Colonic mucosa (tissue), 4 donors: ENCODE results near the gene ZFP69. TPM values are rescaled to one million over a fixed set of nuclear protein-coding genes. Genes with fewer than 3 reads are reported as not detected.

Experiments used
- DNase-seq: peaks from one replicate; pipeline ENCODE4 v3.0.0-alpha.2; 2020
- H3K27ac ChIP-seq: fragments of 200-600 bp; one replicate; pipeline ENCODE4 v1.8.0; 2021
- H3K27me3 ChIP-seq: fragments of 200-600 bp; one replicate; pipeline ENCODE4 v1.8.0; 2021
- H3K36me3 ChIP-seq: fragments of 200-600 bp; one replicate; pipeline ENCODE4 v1.8.0; 2021
- H3K4me1 ChIP-seq: fragments of 200-600 bp; one replicate; pipeline ENCODE4 v1.8.0; 2021; ENCODE audit warnings: mild to moderate bottlenecking
- H3K4me3 ChIP-seq: fragments of 200-600 bp; one replicate; pipeline ENCODE4 v1.8.0; 2021
- H3K9ac ChIP-seq, 2 donors: one replicate each; pipeline ENCODE4 v1.7.0; 2013; ENCODE audit warnings: control low read depth in 2 of 2, low read depth in 2 of 2, low read length in 2 of 2
- H3K9me3 ChIP-seq: fragments of 200-600 bp; one replicate; pipeline ENCODE4 v1.8.0; 2021
- CTCF ChIP-seq: fragments of 200-600 bp; IDR thresholded peaks from one replicate; pipeline ENCODE4 v1.8.0; 2022; ENCODE audit warnings: antibody characterized with exemption, mild to moderate bottlenecking
- intact Hi-C: fragments of 100-400 bp; cut with DNase I; formaldehyde crosslinking; loops from one replicate; pipeline ENCODE4 v1.14.1; 2022
- total RNA-seq, 2 donors: library from RNA; stranded (reverse); fragmentation: NEBNext Ultra II Directional in 1 of 2; extraction: Animal tissue kit (Norgen Biotek cat#: 25700) in 1 of 2; gene quantifications; one replicate each; pipeline ENCODE4 v1.2.1, GENCODE V29; 2021
- donor health status: healthy.
- donor health status: DM: no; HTN: no; CAD: no.
- donor health status: DM: no; HTN: no; CAD: no.

The ZFP69 gene
- total RNA-seq, 2 donors from 2014 or later = 2.1 to 2.7 TPM

GRCh38 chr1:40532844-40533424 lies 55.8 kb downstream of the ZFP69 start:
- Histone ChIP-seq H3K4me1 (peaks cover 3% of the 10 kb centered on the region), H3K27me3 (no peaks in the 10 kb centered on the region), H3K4me3 (no peak overlapping the region), H3K9ac (no peak overlapping the region), H3K27ac (no peak overlapping the region), H3K36me3 (no peaks in the 10 kb centered on the region), H3K9me3 (no peaks in the 10 kb centered on the region)
- intact Hi-C loops = no loop called here
- DNase-seq = peak; percentile 63
- peak; percentile 36 for TF ChIP-seq CTCF

DNA sequence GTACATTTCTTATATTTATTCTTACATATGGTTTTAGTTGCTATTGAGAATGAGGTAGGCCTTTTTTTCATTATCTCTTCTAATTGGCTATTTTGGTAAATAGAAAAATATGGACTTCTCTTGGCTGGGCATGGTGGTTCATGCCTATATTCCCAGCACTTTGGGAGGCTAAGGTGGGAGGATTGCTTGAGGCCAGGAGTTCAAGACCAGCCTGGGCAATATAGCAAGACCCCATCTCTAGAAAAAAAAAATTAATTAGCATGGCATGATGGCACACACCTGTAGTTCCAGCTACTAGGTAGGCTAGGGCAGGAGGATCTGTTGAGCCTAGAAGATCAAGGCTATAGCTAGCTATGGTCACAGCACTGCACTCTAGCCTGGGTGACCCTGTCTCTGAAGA lies 57.5 kb downstream of the ZFP69 start:
- H3K27ac ChIP-seq = no peak overlapping the region
- H3K36me3 ChIP-seq = no peaks in the 10 kb centered on the region
- intact Hi-C loops = no loop called here
- TF ChIP-seq CTCF = no peak
- H3K4me3 ChIP-seq = no peak overlapping the region
- no peaks in the 10 kb centered on the region for H3K9me3 ChIP-seq
- peaks cover 3% of the 10 kb centered on the region for H3K4me1 ChIP-seq
- DNase-seq = no peak
- H3K27me3 ChIP-seq = no peaks in the 10 kb centered on the region
- H3K9ac ChIP-seq = no peak overlapping the region

GRCh38 chr1:40535732-40536131 lies 58.6 kb downstream of the ZFP69 start:
- H3K27ac ChIP-seq = no peak overlapping the region
- TF ChIP-seq CTCF = no peak
- H3K4me1 ChIP-seq = peaks cover 3% of the 10 kb centered on the region
- H3K27me3 ChIP-seq = no peaks in the 10 kb centered on the region
- no peak for DNase-seq
- H3K4me3 ChIP-seq = no peak overlapping the region
- H3K36me3 ChIP-seq = no peaks in the 10 kb centered on the region
- H3K9ac ChIP-seq = no peak overlapping the region
- H3K9me3 ChIP-seq = no peaks in the 10 kb centered on the region
- intact Hi-C loops = no loop called here

DNA sequence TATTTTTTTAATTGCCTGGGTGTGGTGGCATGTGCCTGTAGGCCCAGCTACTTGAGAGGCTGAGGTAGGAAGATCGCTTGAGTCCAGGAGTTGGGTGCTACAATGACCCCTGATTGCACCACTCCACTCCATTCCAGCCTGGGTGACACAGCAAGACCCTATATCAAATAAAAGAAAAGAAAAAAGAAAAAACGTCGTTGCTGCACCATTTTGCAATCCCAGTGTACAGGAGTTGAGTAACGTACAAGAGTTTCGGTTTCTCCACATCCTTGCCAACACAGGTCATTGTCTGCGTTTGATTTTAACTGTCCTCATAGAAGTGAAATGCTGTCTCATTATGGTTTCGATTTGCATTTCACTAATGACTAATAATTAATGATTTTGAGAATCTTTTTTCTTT lies 62.2 kb downstream of the ZFP69 start:
- Histone ChIP-seq H3K27ac (no peak overlapping the region), H3K27me3 (no peaks in the 10 kb centered on the region), H3K4me3 (no peak overlapping the region), H3K9me3 (no peaks in the 10 kb centered on the region), H3K36me3 (no peaks in the 10 kb centered on the region), H3K4me1 (no peaks in the 10 kb centered on the region), H3K9ac (no peak overlapping the region)
- no peak for TF ChIP-seq CTCF
- intact Hi-C loops = no loop called here
- DNase-seq = no peak

Other genes with a start within 250 kb of the ZFP69 start
- not detected for gene TMCO2, start 229.4 kb upstream of the ZFP69 start, total RNA-seq
- gene ZMPSTE24, start 219.1 kb upstream of the ZFP69 start, total RNA-seq = 10 to 100 TPM; 49.7 to 62.8 TPM
- gene COL9A2, start 160.0 kb upstream of the ZFP69 start, total RNA-seq = 1 to 10 TPM; 4.0 to 6.5 TPM
- gene SMAP2, start 103.6 kb upstream of the ZFP69 start, total RNA-seq = 10 to 100 TPM; 25.9 to 31.5 TPM
- 1 to 10 TPM; 1.4 to 1.9 TPM for gene ZFP69B, start 26.8 kb upstream of the ZFP69 start, total RNA-seq
- gene EXO5, start 31.5 kb downstream of the ZFP69 start, total RNA-seq = 1 to 10 TPM; 5.5 to 8.7 TPM
- gene ZNF684, start 54.3 kb downstream of the ZFP69 start, total RNA-seq = 1 to 10 TPM; 4.6 to 4.9 TPM
- 1 to 10 TPM; 7.0 to 9.5 TPM for gene RIMS3, start 188.4 kb downstream of the ZFP69 start, total RNA-seq
- gene NFYC, start 214.4 kb downstream of the ZFP69 start, total RNA-seq = 10 to 100 TPM; 46.9 to 62.2 TPM